Measurements from ENCODE around the gene RNU6-9.

DNA sequence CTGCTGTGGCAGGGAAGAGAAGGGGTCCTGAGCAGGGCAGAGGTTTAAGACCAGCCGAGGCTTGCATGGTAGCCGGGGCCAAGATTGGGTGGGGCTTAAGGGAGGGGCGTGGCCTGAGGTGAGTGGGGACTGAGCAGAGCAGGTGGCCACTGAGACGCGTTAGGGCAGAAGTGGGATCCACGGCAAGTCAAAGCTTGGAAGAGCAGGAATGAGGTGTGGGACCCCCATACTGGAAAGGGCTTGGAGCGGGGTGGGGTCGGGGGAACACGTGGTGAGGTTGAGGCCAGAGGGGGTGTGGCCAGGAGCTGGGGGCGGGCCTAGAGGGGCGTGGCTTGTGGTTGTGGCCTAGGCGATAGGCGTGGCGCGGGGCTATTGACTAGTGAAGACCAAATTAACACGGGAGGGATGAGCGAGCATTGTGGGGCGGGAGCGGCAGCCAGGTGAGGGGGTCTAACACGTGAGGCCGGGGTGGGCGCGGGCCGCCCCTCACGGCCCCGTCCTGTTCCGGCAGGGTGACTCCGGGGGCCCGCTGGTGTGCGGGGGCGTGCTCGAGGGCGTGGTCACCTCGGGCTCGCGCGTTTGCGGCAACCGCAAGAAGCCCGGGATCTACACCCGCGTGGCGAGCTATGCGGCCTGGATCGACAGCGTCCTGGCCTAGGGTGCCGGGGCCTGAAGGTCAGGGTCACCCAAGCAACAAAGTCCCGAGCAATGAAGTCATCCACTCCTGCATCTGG lies 30.5 kb upstream of the RNU6-9 start:
- no peak for TF ChIP-seq POLR2AphosphoS5 (IDR thresholded peaks at IDR 0.05)
- TF ChIP-seq, protein P1, sequence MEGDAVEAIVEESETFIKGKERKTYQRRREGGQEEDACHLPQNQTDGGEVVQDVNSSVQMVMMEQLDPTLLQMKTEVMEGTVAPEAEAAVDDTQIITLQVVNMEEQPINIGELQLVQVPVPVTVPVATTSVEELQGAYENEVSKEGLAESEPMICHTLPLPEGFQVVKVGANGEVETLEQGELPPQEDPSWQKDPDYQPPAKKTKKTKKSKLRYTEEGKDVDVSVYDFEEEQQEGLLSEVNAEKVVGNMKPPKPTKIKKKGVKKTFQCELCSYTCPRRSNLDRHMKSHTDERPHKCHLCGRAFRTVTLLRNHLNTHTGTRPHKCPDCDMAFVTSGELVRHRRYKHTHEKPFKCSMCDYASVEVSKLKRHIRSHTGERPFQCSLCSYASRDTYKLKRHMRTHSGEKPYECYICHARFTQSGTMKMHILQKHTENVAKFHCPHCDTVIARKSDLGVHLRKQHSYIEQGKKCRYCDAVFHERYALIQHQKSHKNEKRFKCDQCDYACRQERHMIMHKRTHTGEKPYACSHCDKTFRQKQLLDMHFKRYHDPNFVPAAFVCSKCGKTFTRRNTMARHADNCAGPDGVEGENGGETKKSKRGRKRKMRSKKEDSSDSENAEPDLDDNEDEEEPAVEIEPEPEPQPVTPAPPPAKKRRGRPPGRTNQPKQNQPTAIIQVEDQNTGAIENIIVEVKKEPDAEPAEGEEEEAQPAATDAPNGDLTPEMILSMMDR (IDR thresholded peaks at IDR 0.05), result no peak
- no peak for TF ChIP-seq POLR2A (IDR thresholded peaks at IDR 0.05)
